HepG2 (cell line): Measurements from ENCODE around the gene CUL9.

Experiments
- ADNP ChIP-seq: sonication (generic); formaldehyde crosslinking; IDR thresholded peaks from 2 replicates; pipeline ENCODE4 v1.4.0; 2020; ENCODE audit warnings: missing genetic modification reagents
- CTCF ChIP-seq: sonication (generic); formaldehyde crosslinking; IDR thresholded peaks from 2 replicates; pipeline ENCODE4 v1.5.0; 2020; ENCODE audit warnings: mild to moderate bottlenecking, missing genetic modification reagents, moderate library complexity
- DPF2 ChIP-seq: sonication (generic); formaldehyde crosslinking; IDR thresholded peaks from 2 replicates; pipeline ENCODE4 v1.4.0; 2020; ENCODE audit warnings: mild to moderate bottlenecking, low read depth, missing genetic modification reagents, borderline replicate concordance
- FUBP1 ChIP-seq: sonication (generic); formaldehyde crosslinking; IDR thresholded peaks from 2 replicates; pipeline ENCODE4 v1.5.1; 2020; ENCODE audit warnings: missing genetic modification reagents, mild to moderate bottlenecking, borderline replicate concordance
- GTF2F1 ChIP-seq: fragments of 150-350 bp; IDR thresholded peaks from 2 replicates; pipeline ENCODE4 v1.6.1; 2014; ENCODE audit warnings: low read length
- HDAC2 ChIP-seq: sonication (generic); formaldehyde crosslinking; IDR thresholded peaks from 2 replicates; pipeline ENCODE4 v1.4.0; 2020; ENCODE audit warnings: missing genetic modification reagents
- HNRNPH1 ChIP-seq: fragments of 200-400 bp; formaldehyde crosslinking; optimal IDR thresholded peaks from 2 replicates; pipeline ENCODE3; 2017; ENCODE audit warnings: mild to moderate bottlenecking, low read depth, low read length
- KAT2B ChIP-seq: fragments of 150-350 bp; IDR thresholded peaks from 2 replicates; pipeline ENCODE4 v1.6.1; 2014; ENCODE audit warnings: low read depth, low read length, borderline replicate concordance
- PHF20 ChIP-seq: sonication (generic); formaldehyde crosslinking; IDR thresholded peaks from 2 replicates; pipeline ENCODE4 v1.5.0; 2020; ENCODE audit warnings: mild to moderate bottlenecking, missing genetic modification reagents
- RFX5 ChIP-seq: IDR thresholded peaks from 2 replicates; pipeline ENCODE4 v1.6.1; 2011; ENCODE audit warnings: low read depth, low read length, improper control_type of control experiment
- ZIK1 ChIP-seq: sonication (generic); formaldehyde crosslinking; IDR thresholded peaks from 2 replicates; pipeline ENCODE4 v1.5.0; 2020; ENCODE audit warnings: mild to moderate bottlenecking, low read depth, missing genetic modification reagents, borderline replicate concordance
- ZNF501 ChIP-seq: sonication (generic); formaldehyde crosslinking; IDR thresholded peaks from 2 replicates; pipeline ENCODE4 v1.5.1; 2020; ENCODE audit warnings: mild to moderate bottlenecking, moderate library complexity, missing genetic modification reagents

GRCh38 chr6:43258807-43259686, 77.1 kb downstream of the CUL9 start:
- TF ChIP-seq ZNF501 (CRISPR knock-in tag) = no peak
- TF ChIP-seq HDAC2 (CRISPR knock-in tag) = no peak
- no peak for TF ChIP-seq ZIK1 (CRISPR knock-in tag)
- TF ChIP-seq HNRNPH1 = no peak
- no peak for TF ChIP-seq KAT2B
- no peak for TF ChIP-seq PHF20
- TF ChIP-seq RFX5 = no peak
- TF ChIP-seq CTCF = no peak
- TF ChIP-seq GTF2F1 = no peak
- no peak for TF ChIP-seq ADNP (CRISPR knock-in tag)
- no peak for TF ChIP-seq FUBP1
- TF ChIP-seq DPF2 (CRISPR knock-in tag) = no peak
